Caco-2 (cell line): ENCODE measurements around the gene NT5DC1. TPM values are rescaled to one million over a fixed set of nuclear protein-coding genes. Genes with fewer than 3 reads are reported as not detected.

ENCODE experiments used
- BruUV-seq: library from RNA; stranded (reverse); fragments of 400-500 nt; replicated peaks from 2 replicates; lab custom pipeline; 2021; lab: Mats Ljungman, UMichigan
- CTCF ChIA-PET: fragments of 300-600 bp; sonication (Branson Sonifier 250); formaldehyde crosslinking; loops from one replicate; lab custom pipeline; 2022; ENCODE audit warnings: antibody characterized with exemption; lab: Charles Lee
- POLR2A ChIA-PET: fragments of 300-600 bp; sonication (Branson Sonifier 250); formaldehyde crosslinking; loops from one replicate; lab custom pipeline; 2022; ENCODE audit warnings: antibody characterized with exemption; lab: Charles Lee
- DNase-seq, 2 experiments: peaks; one replicate each; pipeline versions ENCODE4 v3.0.0 to v3.0.0-alpha.2; 2020 to 2022
- H3K27me3 ChIP-seq: replicated peaks from 2 replicates; pipeline ENCODE4 v1.6.0; 2011; ENCODE audit warnings: low read length; ENCODE audit not compliant: control insufficient read depth, insufficient read depth
- H3K36me3 ChIP-seq: 2 replicates; pipeline ENCODE4 v1.5.1; 2011; ENCODE audit warnings: low read length; ENCODE audit not compliant: control insufficient read depth, insufficient read depth
- H3K4me1 ChIP-seq: fragments of 250-450 bp; sonication (Bioruptor Pico); 2 replicates; pipeline ENCODE4 v1.5.1; 2020; ENCODE audit warnings: mild to moderate bottlenecking
- H3K4me3 ChIP-seq: 2 replicates; pipeline ENCODE4 v1.5.1; 2011; ENCODE audit warnings: low read depth, mild to moderate bottlenecking, control low read depth, low read length
- H3K9me3 ChIP-seq: fragments of 250-450 bp; sonication (Bioruptor Pico); 2 replicates; pipeline ENCODE4 v1.5.1; 2020; ENCODE audit warnings: mild to moderate bottlenecking, moderate library complexity
- H3K27ac Mint-ChIP-seq: one replicate; pipeline ENCODE4 v1.8.0; 2022; ENCODE audit warnings: mixed read lengths; ENCODE audit not compliant: unreplicated experiment
- H3K27me3 Mint-ChIP-seq: one replicate; pipeline ENCODE4 v1.8.0; 2022; ENCODE audit warnings: mixed read lengths; ENCODE audit not compliant: insufficient read depth, unreplicated experiment
- H3K36me3 Mint-ChIP-seq: one replicate; pipeline ENCODE4 v1.8.0; 2022; ENCODE audit warnings: mild to moderate bottlenecking, mixed read lengths; ENCODE audit not compliant: insufficient read depth, unreplicated experiment
- H3K4me1 Mint-ChIP-seq: one replicate; pipeline ENCODE4 v1.8.0; 2022; ENCODE audit warnings: low read depth, mixed read lengths; ENCODE audit not compliant: unreplicated experiment
- H3K4me3 Mint-ChIP-seq: one replicate; pipeline ENCODE4 v1.8.0; 2022; ENCODE audit warnings: mild to moderate bottlenecking, moderate library complexity, mixed read lengths; ENCODE audit not compliant: unreplicated experiment
- H3K9me3 Mint-ChIP-seq: one replicate; pipeline ENCODE4 v1.8.0; 2022; ENCODE audit warnings: mixed read lengths; ENCODE audit not compliant: unreplicated experiment
- CTCF ChIP-seq, 2 experiments: fragments of 200-600 bp in 1 of 2; IDR thresholded peaks; 1 replicate in 1 of 2; 2 replicates in 1 of 2; pipeline versions ENCODE4 v1.5.1 to v1.8.0; 2011 to 2022; ENCODE audit warnings: antibody characterized with exemption in 1 of 2, control low read depth in 1 of 2, inconsistent platforms in 1 of 2, low read depth in 1 of 2, low read length in 1 of 2, mild to moderate bottlenecking in 1 of 2, moderate library complexity in 1 of 2; ENCODE audit not compliant: insufficient read depth in 1 of 2, severe bottlenecking in 1 of 2, unreplicated experiment in 1 of 2
- intact Hi-C: fragments of 100-400 bp; cut with micrococcal nuclease; formaldehyde crosslinking; loops from one replicate; pipeline ENCODE4 v1.10.0; 2022; ENCODE audit not compliant: unreplicated experiment
- total RNA-seq: library from RNA; stranded (reverse); gene quantifications from 2 replicates; pipeline ENCODE4 v1.2.3, GENCODE V29; 2022

NT5DC1 gene
- total RNA-seq, 1 experiment from 2014 or later: 54.3 TPM

GRCh38 chr6:116099036-116099435 is 1.6 kb upstream of the NT5DC1 start:
- 0 out of 2 replicates have a peak, but pooled peaks cover 7% of the 10 kb centered on the region for H3K4me1 ChIP-seq
- POLR2A ChIA-PET: no interaction called here
- DNase-seq: no peak
- 0 out of 2 replicates have a peak, but pooled peaks cover 7% of the 10 kb centered on the region for H3K9me3 ChIP-seq
- peaks cover 19% of the 10 kb centered on the region for H3K4me1 Mint-ChIP-seq
- BruUV-seq: no TSS peak
- CTCF ChIA-PET: no interaction called here
- no peak overlapping the region for H3K4me3 Mint-ChIP-seq
- no peaks in the 10 kb centered on the region for H3K36me3 ChIP-seq
- H3K4me3 ChIP-seq: no peak overlapping the region
- peaks cover 11% of the 10 kb centered on the region for H3K9me3 Mint-ChIP-seq
- no peaks in the 10 kb centered on the region for H3K27me3 Mint-ChIP-seq
- intact Hi-C loops: no loop called here
- no peak overlapping the region for H3K27ac Mint-ChIP-seq
- no peak for TF ChIP-seq CTCF (IDR thresholded peaks at IDR 0.05; ENCODE audit: insufficient read depth in 1 of 2, low read depth in 1 of 2, low read length in 1 of 2, severe bottlenecking in 1 of 2, unreplicated experiment in 1 of 2)
- no peaks in the 10 kb centered on the region for H3K27me3 ChIP-seq
- peaks cover 6% of the 10 kb centered on the region for H3K36me3 Mint-ChIP-seq

- peak overlapping the region; percentile 73 for H3K4me3 ChIP-seq
Measured at GRCh38 chr6:116101302-116101718, 657 bp downstream of the NT5DC1 start.

GRCh38 chr6:116101790-116102189 is 1.1 kb downstream of the NT5DC1 start:
- CTCF ChIA-PET: interaction anchor here (1.7 to 1.8 kb wide), 2 partner anchors 10 to 91 kb away, joined by 4 to 14 read pairs; no protein-coding TSS in a partner anchor
- intact Hi-C loops: loop anchor here (2.0 kb wide), 1 partner anchor 29 kb away; no protein-coding TSS in a partner anchor
- peaks cover 11% of the 10 kb centered on the region; the same call in 1 of the 2 replicates for H3K4me1 ChIP-seq

More at GRCh38 chr6:116101302-116101718, 657 bp downstream of the NT5DC1 start:
- no peak for TF ChIP-seq CTCF (IDR thresholded peaks at IDR 0.05; ENCODE audit: insufficient read depth in 1 of 2, low read depth in 1 of 2, low read length in 1 of 2, severe bottlenecking in 1 of 2, unreplicated experiment in 1 of 2)
- no peaks in the 10 kb centered on the region for H3K36me3 ChIP-seq
- H3K27me3 Mint-ChIP-seq: no peaks in the 10 kb centered on the region
- peaks cover 19% of the 10 kb centered on the region for H3K4me1 Mint-ChIP-seq
- peak overlapping the region; percentile 87 for H3K27ac Mint-ChIP-seq
- DNase-seq: no peak
- POLR2A ChIA-PET: interaction anchor here (0.6 to 1.9 kb wide), 4 partner anchors 10 to 89 kb away, joined by 3 to 19 read pairs (median 4); partner anchors contain the start of gene FRK
- H3K27me3 ChIP-seq: no peaks in the 10 kb centered on the region
- H3K9me3 ChIP-seq: 0 out of 2 replicates have a peak, but pooled peaks cover 5% of the 10 kb centered on the region
- peak overlapping the region; percentile 94 for H3K4me3 Mint-ChIP-seq
- peaks cover 6% of the 10 kb centered on the region for H3K36me3 Mint-ChIP-seq
- BruUV-seq: TSS peak; percentile 37
- H3K9me3 Mint-ChIP-seq: no peaks in the 10 kb centered on the region
- intact Hi-C loops: loop anchor here (2.0 kb wide), 1 partner anchor 29 kb away; no protein-coding TSS in a partner anchor
- CTCF ChIA-PET: interaction anchor here (1.3 to 1.8 kb wide), 5 partner anchors 11 to 90 kb away, joined by 4 to 14 read pairs (median 6); partner anchors contain the start of gene FRK
- peaks cover 11% of the 10 kb centered on the region; the same call in 1 of the 2 replicates for H3K4me1 ChIP-seq

More at GRCh38 chr6:116101790-116102189, 1.1 kb downstream of the NT5DC1 start:
- peak overlapping the region; percentile 94 for H3K4me3 Mint-ChIP-seq
- Histone ChIP-seq H3K9me3 (0 out of 2 replicates have a peak, but pooled peaks cover under 1% of the 10 kb centered on the region), H3K27me3 (no peaks in the 10 kb centered on the region), H3K36me3 (no peaks in the 10 kb centered on the region), H3K4me3 (peak overlapping the region; percentile 73)
- peaks cover 19% of the 10 kb centered on the region for H3K4me1 Mint-ChIP-seq
- no peak overlapping the region for H3K27ac Mint-ChIP-seq
- no peak for DNase-seq
- POLR2A ChIA-PET: interaction anchor here (0.6 to 1.9 kb wide), 3 partner anchors 10 to 45 kb away, joined by 3 to 19 read pairs (median 3); partner anchors contain the start of gene FRK
- H3K27me3 Mint-ChIP-seq: no peaks in the 10 kb centered on the region
- H3K9me3 Mint-ChIP-seq: no peaks in the 10 kb centered on the region
- TF ChIP-seq CTCF (IDR thresholded peaks at IDR 0.05; ENCODE audit: insufficient read depth in 1 of 2, low read depth in 1 of 2, low read length in 1 of 2, severe bottlenecking in 1 of 2, unreplicated experiment in 1 of 2): no peak
- BruUV-seq: no TSS peak
- H3K36me3 Mint-ChIP-seq: peaks cover 6% of the 10 kb centered on the region
